H4 (cell line): ENCODE measurements around the gene INTS6. TPM values are rescaled to one million over a fixed set of nuclear protein-coding genes. Genes with fewer than 3 reads are reported as not detected.
A peak's percentile ranks its signal among the peaks of the same experiment; 100 is the strongest.

Source experiments
- DNase-seq: peaks from one replicate; pipeline ENCODE4 v3.0.0-alpha.2; 2015; ENCODE audit warnings: low spot score
- total RNA-seq: library from RNA; depleted of rRNA; stranded (reverse); fragments of >200 nt; shearing (Covaris generic); gene quantifications from 2 replicates; pipeline ENCODE4 v1.2.3, GENCODE V29; 2014

The INTS6 gene
- total RNA-seq, 1 experiment from 2014 or later, result 18.6 TPM

- DNase-seq, result no peak
Measured at GRCh38 chr13:51412431-51412830, 40.4 kb downstream of the INTS6 start.

DNA sequence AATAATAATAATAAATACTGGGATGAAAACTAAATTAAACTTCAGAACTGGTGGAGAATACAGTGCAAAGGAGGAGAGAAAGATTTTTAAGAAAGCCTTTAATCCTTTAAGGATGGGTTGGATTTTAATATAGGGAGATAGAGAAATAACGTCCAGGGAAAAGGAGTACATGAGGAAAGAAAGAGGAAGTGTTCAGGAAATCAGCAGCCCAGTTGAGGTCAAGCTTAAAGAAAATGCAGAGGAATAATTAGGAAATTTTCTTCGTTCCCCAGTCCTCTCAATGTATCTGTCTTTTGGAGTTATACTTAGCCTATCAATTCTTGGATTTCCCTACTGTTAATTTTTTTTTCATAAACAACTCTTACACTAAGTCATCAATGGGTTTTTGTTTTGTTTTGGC, 47.7 kb downstream of the INTS6 start:
- no peak for DNase-seq

- DNase-seq, result peak; percentile 53
Measured at GRCh38 chr13:51397262-51397941, 55.4 kb downstream of the INTS6 start.

DNA sequence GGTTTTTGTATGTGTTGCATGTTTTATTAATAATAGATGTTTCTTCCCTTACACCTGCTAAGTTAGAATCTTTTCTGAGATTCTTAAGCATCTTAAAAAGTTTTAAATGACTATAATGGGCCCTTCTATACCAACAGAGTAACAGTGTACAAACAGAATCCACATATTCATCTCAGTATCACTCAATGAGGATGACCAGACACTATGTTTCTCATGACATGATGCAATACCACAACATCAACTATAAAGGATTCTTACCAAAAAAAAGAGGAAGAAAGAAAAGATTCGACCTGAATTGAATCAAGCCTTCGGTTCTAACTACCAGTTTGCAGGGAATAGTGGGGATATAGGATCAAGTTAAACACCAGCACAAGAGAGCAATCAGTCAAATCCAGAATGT, 56.5 kb downstream of the INTS6 start:
- DNase-seq, result no peak

GRCh38 chr13:51394724-51395123, 58.1 kb downstream of the INTS6 start:
- DNase-seq, result no peak

- no peak for DNase-seq
Measured at GRCh38 chr13:51385114-51385513, 67.7 kb downstream of the INTS6 start.

DNA sequence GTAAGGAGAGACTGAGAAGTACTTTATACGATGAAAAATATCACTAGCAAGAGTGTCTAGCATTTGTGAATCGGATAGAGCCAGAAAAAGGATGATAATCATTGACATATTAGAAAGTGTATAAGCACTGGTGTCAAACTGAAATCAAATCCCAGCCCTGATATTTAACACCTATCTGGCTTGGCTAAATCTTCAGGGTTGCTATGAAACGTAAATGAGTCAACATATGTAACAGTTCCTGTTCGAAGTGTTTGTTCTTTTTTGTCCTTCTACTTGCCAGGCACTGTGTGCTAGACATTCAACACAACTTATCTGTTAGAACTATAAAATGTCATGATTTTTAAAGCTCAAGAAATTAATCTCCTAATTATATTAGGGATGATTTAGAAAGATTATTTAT, 72.6 kb downstream of the INTS6 start:
- no peak for DNase-seq

DNA sequence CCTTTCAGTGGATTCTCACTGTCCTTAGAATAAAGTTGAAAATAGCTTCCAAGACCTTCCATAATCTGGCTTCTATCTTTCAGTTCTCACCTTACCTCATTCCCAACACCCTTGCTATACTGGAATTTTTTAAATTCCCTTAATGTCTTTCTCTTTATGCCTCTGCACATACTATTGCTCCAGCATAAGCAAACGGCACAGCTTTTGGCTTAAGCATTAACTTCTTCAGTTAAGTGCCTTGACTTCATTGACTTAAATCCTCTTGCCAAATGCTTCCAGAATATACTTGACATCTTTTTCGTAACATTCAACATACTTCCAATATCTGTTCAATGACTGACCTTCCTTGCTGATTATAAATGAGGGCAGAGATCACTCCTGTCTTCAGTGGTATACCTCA, 79.4 kb downstream of the INTS6 start:
- no peak for DNase-seq

DNA sequence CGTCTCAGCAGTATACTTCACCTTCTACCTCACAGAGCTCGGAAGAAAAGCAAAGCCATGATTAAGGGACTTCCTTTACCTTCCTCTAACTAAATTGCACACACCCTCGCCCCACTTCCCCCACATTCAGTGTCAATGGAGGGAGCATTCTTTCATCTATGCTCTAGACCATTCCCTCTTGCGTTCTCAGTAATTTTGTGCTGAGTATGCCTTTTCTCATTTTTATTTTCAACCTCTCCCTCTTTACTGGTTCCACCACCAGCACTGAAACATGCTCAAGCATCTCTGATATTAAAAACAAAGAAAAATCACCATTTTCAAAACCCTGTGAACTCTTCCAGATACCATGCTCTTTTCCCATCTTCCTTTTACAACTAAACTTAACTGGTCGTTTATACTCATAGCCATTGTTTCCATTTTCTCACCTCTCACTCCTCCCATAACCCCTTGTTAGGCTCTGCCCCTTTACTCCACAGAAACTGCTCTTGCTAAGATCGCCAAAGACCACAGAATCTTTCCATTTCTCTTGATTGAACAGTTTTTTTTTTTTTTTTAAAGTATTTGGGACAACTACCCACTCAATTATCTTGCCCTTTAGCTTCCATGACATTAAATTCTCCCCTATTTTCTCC, 81.0 kb downstream of the INTS6 start:
- no peak for DNase-seq

DNA sequence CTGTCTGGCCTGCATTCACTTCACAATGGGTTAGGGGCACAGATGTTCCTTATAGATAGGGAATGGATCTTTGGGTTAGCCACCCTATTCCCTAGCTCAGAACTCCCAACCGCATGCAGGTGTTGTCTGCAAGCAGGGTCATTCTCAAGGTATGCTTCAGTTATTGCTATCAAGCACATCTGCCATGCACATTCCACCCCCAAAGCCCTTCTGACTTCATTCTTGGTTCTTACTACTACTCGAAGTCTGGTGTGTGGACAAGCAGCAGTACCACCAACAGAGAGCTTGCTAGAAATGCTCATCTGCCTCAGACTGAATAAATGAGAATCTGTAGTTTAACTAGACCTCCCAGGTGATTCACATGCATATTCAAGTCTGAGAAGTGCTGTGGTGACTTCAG, 82.0 kb downstream of the INTS6 start:
- DNase-seq, result no peak

DNA sequence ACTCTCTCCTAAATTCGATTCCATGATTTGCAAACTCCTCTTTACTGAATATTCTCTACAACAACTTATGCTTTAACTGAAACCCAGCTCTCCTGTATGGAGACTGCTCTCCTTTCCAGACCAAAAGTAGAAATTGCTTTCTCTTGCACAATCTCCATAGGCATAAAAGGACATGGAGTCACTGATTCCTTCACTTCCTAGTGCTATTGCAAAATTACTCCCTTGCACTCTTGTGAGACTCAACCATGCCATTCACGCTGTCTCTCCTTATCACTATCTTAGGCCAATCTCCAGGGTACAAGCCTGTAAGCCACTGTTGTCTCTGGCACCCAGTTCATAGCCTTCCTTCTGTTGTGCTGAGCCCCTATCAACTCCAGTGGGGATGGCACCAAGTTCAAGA, 82.7 kb downstream of the INTS6 start:
- DNase-seq, result no peak

- peak; percentile 6 for DNase-seq
Measured at GRCh38 chr13:51364404-51365008, 88.3 kb downstream of the INTS6 start.

DNA sequence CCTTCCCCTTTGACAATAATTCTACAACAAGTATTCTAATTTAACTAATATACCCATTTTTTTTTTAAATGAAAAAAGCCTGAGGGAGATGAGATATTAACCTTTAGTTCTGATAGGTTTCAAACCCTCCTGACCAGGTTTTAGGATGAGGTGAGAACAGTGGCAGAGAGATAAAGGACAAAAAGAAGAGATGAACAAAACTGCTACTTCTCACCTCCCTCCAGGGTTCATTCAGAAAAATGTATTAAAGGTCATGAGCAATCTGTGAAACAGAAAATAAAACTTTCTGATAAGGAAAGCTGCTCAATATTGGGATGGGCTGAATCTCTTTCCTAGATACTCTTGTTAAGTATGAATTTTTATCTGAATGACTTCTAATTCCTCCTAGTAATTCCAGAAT, 89.2 kb downstream of the INTS6 start:
- DNase-seq, result no peak

- DNase-seq, result no peak
Measured at GRCh38 chr13:51361106-51361505, 91.7 kb downstream of the INTS6 start.

GRCh38 chr13:51360489-51360888, 92.3 kb downstream of the INTS6 start:
- no peak for DNase-seq

DNA sequence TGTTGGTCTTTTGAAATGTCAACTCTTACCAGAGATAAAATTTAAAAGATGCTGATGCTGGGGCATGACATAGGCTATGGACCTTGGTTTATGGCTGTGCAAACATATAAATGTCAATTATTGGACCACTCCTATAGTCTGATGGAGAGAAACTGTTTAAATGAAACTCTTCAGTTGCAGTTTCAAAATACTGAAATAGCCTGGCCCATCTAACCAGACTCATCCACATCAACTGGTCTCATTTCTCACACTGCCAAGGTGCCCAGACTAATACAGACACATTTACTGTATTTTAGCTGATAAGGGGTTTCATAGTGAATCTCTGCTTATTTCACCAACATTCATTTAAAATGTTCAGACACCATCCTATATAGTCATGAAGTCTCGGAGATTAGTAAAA, 93.5 kb downstream of the INTS6 start:
- DNase-seq, result no peak

GRCh38 chr13:51357928-51358595, 94.8 kb downstream of the INTS6 start:
- no peak for DNase-seq

DNA sequence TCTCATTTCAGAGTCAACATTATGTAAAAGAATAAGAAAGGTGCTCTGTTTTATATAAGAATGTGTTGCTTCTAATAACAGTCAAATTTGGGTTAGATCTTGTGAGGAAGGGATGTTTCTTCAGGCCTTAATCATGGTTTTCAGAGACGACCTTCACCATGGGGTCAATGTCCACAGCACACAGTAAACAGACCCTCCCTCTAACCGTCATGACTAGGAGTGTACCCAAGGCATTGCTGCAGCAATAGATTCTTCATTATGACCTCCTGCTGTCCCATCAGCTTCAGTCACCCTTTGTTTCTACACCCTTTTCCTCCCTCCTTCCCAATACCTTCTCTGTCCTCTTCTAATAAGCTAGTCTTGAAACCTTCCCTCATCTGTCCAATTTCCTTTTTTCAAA, 97.6 kb downstream of the INTS6 start:
- DNase-seq, result no peak

DNA sequence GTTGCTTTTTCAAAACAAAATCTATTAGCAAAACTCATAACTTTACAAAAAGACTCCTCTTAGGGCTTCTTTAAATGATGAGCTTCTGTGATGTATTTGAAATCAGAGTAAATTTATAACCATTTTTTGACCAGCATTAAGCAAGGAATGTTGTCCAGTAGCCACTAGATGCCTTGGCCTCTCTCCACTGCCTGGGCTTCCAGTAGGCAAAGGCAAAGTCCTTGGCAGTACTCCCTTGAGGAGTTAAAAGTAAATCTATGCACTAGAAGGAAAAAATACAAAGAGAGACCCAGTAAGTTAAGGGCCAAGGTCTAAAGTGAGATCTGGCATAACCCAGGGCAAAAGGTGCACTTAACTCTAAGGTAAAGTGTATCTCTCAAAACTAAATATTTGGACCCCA, 103.8 kb downstream of the INTS6 start:
- DNase-seq, result no peak

DNA sequence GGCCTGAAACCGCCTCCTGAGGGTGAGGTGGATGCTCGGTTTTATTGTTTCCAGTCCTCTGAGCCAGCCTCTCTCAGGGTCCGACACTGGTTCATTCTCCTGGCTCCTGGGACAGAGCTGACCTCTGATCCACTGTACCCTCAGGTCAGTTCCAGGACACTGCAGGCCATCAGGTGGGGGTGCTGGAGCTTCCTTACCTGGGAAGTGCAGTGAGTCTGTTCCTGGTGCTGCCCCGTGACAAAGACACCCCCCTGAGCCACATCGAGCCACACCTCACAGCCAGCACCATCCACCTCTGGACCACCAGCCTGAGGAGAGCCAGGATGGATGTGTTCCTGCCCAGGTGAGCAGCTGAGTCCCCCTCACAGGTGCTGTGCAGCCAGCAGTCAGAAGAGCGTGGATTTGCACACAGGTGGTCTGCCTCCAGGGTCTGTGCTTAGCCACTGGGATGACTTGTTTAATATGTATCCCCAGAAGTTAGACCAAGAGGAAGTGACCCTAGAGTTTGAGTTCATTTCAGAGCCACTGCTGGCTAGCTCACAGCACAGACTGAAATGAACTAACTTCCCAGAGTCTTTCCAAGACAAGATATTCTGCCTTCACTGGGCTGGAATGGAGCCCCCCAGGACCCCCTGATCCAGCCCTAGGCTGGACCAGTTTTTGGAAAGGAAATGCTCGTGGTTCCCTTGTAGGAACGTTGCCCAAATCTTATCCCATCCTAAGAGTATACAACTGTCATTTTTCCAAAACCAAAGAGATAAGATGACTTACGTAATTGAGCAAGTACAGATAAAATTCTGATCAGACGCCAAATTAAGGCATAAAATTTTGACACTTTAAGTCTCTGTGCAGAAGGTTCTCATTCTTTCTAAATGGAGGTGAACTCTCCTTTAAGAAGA, 104.5 kb downstream of the INTS6 start:
- no peak for DNase-seq

DNA sequence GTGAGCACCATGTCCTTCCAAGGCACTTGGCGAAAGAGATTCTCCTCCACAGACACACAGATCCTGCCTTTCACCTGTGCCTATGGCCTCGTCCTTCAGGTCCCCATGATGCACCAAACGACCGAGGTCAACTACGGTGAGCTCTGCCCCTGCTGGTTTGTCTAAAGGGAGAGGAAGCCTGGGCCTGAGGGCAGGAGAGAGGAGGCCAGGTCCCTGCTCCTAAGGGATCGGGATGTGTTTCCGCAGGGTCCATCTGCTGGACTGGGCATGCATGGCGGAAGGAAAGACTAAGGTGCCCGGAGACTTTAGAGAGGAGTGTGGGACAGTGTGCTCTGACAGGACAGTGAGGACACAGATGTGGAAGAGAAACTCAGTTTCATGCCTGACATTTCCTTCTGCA, 105.7 kb downstream of the INTS6 start:
- DNase-seq, result no peak

DNA sequence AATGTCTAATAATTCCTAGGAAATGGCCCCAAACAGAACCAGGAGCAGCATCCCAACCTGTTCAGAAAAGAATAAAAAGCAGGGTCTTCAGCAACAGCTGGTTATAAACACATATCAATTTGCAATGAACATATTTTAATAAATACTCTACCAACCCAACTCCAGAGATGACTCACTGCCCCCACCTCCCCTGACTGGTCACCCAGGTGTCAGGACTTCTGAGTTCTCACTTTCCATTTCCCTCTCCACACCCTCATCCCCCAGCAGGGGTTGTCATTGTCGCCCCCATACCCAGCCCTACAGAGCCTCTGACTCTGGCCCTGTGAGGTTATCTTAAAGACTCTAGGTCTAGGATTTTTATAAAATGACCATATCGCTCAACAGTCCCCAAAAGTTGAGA, 106.4 kb downstream of the INTS6 start:
- DNase-seq, result no peak
